GM21529 (cell line): Measurements from ENCODE around the gene NXNL1.
"Not testable (repeated sequence)": the region's sequence is repeated elsewhere in the genome, so short reads cannot be mapped to it uniquely, and the experiment has no call there.

Source experiments
- ATAC-seq: cut with Tn5 transposase; IDR thresholded peaks from one replicate; pipeline ENCODE4 v1.9.1; 2021; ENCODE audit not compliant: unreplicated experiment

The NXNL1 gene, protein sequence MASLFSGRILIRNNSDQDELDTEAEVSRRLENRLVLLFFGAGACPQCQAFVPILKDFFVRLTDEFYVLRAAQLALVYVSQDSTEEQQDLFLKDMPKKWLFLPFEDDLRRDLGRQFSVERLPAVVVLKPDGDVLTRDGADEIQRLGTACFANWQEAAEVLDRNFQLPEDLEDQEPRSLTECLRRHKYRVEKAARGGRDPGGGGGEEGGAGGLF

DNA sequence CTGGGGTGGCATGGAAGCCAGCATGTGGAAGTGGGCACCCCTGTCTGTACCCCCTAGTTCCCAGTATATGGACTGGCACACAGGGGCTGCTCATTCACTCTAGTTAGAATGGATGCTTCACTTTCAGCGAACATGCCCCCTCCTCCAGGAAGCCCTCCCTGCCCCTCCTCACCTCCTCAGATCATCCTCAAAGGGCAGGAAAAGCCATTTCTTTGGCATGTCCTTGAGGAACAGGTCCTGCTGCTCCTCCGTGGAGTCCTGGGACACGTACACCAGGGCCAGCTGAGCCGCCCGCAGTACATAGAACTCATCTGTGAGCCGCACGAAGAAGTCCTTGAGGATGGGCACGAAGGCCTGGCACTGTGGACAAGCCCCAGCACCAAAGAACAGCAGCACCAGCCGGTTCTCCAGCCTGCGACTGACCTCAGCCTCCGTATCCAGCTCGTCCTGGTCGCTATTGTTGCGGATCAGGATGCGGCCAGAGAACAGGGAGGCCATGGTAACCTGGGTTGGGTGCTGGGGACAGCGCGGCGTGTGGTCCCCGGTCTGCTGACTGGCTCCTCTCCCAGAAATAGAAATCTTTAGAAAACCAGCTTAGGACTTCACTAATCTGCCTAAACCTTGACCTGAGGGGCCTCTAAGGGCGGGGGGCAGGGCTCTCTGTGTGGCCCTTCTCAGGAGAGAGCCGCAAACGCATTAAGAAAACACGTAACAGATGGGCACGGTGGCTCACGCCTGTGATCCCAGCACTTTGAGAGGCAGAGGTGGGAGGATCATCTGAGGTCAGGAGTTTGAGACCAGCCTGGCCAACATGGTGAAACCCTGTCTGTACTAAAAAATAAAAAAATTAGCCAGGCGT is at the start of gene NXNL1:
TSS of gene NXNL1 (minus strand) at position 555 of the 859 bp plus-strand sequence. CDS start at position 498, 57 bp downstream.
- ATAC-seq, result no peak

GRCh38 chr19:17508558-17508933 is 47.8 kb upstream of the NXNL1 start:
- ATAC-seq, result not testable (repeated sequence)

- ATAC-seq, result no peak
Observed at GRCh38 chr19:17506745-17507144, 46.0 kb upstream of the NXNL1 start.

DNA sequence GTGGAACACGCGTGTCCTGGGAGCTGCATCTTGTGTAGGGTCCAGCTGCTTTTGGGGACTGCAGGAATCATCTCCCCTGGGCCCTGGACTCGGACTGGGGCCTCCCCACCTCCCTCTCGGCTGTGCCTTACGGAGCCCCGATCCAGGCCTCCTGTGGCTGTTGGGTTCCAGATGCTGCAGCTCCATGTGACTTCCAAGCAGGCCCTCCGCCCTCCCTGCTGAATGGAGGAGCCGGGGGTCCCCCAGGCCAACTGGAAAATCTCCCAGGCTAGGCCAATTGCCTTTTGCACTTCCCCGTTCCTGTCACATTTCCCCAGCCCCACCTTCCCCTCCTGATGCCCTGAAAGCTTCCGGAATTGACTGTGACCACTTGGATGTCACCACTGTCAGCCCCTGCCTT is 44.5 kb upstream of the NXNL1 start:
- no peak for ATAC-seq

- no peak for ATAC-seq
Observed at GRCh38 chr19:17504456-17504855, 43.7 kb upstream of the NXNL1 start.

GRCh38 chr19:17504030-17504429 is 43.3 kb upstream of the NXNL1 start:
- no peak for ATAC-seq

DNA sequence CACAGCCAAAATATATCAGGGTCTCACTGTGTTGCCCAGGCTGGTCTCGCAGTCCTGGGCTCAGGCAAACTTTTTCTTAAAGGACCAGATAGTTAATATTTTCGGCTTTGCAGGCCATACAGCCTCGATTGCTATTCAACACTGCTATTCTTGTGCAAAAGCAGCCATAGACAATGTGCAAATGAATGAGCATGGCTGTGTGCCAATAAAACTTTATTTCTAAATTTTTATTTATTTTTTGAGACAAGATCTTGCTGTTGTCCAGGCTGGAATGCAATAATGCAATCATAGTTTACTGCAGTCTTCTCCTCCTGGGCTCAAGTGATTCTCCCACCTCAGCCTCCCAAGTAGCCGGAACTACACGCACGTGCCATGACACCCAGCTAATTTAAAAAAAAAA is 42.5 kb upstream of the NXNL1 start:
- no peak for ATAC-seq

GRCh38 chr19:17500447-17501198 is 39.9 kb upstream of the NXNL1 start:
- no peak for ATAC-seq

GRCh38 chr19:17499648-17500446 is 39.1 kb upstream of the NXNL1 start:
- no peak for ATAC-seq

DNA sequence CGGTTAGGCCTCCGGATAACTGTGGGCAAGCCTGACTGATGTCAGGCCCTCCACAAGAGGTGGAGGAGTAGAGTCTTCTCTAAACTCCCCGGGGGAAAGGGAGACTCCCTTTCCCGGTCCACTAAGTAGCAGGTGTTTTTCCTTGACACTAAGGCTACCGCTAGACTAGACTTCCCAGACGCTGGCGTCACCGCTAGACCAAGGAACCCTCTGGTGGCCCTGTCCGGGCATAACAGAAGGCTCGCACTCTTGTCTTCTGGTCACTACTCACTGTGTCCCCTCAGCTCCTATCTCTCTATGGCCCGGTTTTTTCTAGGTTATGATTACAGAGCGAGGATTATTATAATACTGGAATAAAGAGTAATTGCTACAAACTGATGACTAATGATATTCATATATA is 38.3 kb upstream of the NXNL1 start:
- ATAC-seq, result not testable (repeated sequence)

- no peak for ATAC-seq
Observed at GRCh38 chr19:17497149-17497798, 36.5 kb upstream of the NXNL1 start.

DNA sequence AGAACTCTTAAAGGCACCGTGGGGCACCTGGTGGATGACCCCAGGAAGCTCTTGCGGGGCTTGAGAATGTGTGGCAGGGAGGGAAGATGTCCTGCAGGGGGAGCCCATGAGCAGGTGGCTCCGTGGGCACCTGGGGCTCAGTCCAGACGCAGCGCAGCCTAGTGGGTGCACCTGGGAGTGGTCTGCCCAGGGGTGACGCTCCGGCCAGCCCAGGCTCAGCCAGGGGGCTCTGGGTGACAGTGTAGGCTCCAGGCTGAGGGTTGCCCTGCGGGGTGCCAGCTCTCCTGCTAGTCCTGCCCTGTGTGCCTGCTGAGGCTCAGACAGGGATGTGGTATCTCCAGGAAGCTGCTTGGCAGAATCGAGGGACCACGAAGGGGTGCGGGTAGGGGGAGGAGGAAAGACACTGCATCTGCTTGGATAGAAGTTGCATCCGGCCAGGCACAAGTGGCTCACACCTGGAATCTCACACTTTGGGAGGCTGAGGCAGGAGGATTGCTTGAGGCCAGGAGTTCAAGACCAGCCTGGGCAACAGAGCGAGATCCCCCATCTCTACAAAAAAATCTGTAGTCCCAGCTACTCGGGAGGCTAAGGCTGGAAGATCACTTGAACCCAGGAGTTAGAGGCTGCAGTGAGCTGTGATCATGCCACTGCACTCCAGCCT is 35.7 kb upstream of the NXNL1 start:
- peak; percentile 57 for ATAC-seq

DNA sequence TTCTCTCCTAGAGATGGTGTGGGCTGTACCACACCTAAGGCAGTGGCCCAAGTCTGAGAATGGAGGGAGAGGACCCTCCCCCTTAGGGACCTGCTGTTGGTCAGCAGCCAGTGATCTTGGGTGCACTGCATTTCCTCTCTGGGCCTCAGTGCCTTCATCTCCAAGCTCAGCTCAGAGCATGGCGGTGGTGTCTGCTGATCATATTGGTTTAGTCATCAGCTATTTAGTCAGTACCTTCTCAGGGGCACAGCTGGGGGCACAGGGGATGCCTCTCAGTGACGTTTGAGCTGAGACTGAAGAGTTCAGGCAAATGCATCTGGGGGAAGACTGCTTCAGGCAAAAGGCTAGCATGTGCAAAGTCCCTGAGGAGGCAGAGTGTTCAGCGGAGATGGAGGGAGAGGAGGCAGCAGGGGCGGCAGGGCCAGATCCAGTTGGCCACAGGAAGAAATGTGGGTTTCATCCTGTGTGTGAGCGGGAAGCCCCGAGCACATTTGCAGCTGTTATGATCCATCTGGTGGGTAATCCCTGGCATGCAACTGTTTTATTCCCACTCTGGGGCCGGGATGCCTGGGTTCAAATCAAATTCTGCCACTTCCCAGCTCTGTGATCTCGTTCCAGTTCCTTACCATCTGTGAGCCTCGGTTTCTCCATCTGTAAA is 35.0 kb upstream of the NXNL1 start:
- ATAC-seq, result no peak

GRCh38 chr19:17491287-17491686 is 30.6 kb upstream of the NXNL1 start:
- no peak for ATAC-seq

DNA sequence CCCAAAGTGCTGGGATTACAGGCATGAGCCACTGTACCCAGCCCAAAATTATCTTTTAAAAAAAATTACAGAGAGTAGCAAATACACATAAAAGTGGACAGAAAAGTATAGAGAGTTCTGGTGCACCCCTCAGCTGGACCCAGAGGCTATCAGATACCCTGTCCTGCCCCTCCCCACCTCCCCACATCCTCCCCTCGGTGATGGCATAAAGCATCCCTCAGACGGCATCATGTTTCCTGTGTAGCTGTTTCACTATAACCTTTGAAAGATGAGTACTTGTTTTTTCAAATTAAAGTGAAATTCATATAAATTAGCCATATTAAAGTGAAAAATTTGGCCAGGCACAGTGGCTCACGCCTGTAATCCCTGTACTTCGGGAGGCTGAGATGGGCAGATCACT is 29.7 kb upstream of the NXNL1 start:
- no peak for ATAC-seq

GRCh38 chr19:17489392-17490030 is 28.8 kb upstream of the NXNL1 start:
- no peak for ATAC-seq

DNA sequence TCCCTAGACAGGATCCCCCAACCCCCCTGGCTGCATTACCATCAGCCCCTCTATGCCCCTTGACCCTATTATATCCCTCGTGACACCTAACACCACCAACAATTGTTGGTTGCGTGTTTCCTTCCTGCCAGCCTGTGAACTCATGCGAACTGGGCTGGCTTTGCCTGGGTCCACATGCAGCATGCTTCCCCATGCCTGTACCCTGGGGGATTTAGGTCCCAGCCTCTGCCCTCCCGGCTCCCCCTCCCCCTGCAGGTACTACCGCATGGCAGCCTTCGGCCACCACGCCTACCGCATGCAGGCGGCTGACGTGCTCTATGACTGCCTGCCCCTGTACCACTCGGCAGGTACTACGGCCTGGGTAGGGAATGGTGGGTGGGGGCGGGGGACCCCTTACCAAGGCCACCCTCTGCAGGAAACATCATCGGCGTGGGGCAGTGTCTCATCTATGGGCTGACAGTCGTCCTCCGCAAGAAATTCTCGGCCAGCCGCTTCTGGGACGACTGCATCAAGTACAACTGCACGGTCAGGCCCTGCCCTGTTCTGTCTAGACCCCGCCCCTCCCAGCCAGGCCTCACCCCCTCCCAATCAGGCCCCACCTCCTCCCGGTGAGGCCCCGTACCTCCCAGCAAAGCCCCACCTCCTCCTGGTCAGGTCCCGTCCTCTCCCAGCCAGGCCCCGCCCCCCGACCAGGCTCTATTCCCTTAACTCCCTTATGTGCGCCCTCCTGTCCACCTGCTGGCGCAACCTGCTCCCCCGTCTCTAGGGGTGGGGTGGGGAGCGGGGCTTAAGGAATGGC is 28.1 kb upstream of the NXNL1 start:
- peak; percentile 57 for ATAC-seq
